ENCODE measurements around the gene TMEM141.

GRCh38 chr9:136786451-136786850 lies 4.7 kb upstream of the TMEM141 start:
- TF ChIP-seq CTCF (IDR thresholded peaks at IDR 0.05; ENCODE audit: extremely low read depth in 1 of 2, insufficient read depth in 1 of 2, low read depth in 1 of 2, low read length in 2 of 2) (no peak), MYC (IDR thresholded peaks at IDR 0.05; ENCODE audit: low read depth, low read length) (no peak), POLR2A (IDR thresholded peaks at IDR 0.05; ENCODE audit: low read depth, low read length) (no peak), EZH2 (IDR thresholded peaks at IDR 0.05; ENCODE audit: borderline replicate concordance, low read depth, low read length, severe bottlenecking) (no peak)

All from endothelial cell of umbilical vein (primary cell).